22Rv1 (cell line): ENCODE results near the gene PKP2.

Source experiments
- ZFX ChIP-seq: fragments of 450-650 bp; IDR thresholded peaks from 2 replicates; pipeline ENCODE4 v1.6.1; 2017; ENCODE audit warnings: antibody characterized with exemption, borderline replicate concordance
- TF ChIP-seq, protein P1 (sequence below): fragments of 450-650 bp; IDR thresholded peaks from 2 replicates; pipeline ENCODE4 v1.5.1; 2017; ENCODE audit warnings: mild to moderate bottlenecking

DNA sequence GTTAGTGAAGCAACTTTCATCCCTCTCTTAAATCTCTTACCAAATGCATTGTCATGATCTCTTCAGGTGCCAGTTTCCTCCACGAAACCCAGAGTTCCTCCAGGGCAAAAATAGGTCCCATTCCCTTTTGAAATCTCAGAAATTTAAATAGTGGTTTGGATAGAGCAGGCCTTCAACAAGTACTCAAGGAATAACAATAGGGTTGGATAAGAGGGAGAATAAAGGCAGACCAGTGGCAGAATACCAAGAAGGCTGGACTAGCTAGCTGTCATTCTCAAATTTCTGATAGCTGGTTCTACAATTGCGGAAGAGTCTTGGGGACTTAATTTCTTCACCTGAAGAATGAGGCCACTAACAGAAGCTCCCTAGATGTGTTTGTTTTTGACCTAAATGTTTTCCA, 62.5 kb downstream of the PKP2 start:
- TF ChIP-seq, protein P1, sequence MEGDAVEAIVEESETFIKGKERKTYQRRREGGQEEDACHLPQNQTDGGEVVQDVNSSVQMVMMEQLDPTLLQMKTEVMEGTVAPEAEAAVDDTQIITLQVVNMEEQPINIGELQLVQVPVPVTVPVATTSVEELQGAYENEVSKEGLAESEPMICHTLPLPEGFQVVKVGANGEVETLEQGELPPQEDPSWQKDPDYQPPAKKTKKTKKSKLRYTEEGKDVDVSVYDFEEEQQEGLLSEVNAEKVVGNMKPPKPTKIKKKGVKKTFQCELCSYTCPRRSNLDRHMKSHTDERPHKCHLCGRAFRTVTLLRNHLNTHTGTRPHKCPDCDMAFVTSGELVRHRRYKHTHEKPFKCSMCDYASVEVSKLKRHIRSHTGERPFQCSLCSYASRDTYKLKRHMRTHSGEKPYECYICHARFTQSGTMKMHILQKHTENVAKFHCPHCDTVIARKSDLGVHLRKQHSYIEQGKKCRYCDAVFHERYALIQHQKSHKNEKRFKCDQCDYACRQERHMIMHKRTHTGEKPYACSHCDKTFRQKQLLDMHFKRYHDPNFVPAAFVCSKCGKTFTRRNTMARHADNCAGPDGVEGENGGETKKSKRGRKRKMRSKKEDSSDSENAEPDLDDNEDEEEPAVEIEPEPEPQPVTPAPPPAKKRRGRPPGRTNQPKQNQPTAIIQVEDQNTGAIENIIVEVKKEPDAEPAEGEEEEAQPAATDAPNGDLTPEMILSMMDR = no peak
- no peak for TF ChIP-seq ZFX
